ENCODE results near the gene PIK3R1.

GRCh38 chr5:68176253-68176652, 39.3 kb upstream of the PIK3R1 start:
- TF ChIP-seq CTCF (IDR thresholded peaks at IDR 0.05) = no peak
- TF ChIP-seq POLR2A (IDR thresholded peaks at IDR 0.05) = no peak
